Left ventricle myocardium inferior (tissue), 1 donor: Measurements from ENCODE around the gene ADPRS. TPM values are rescaled to one million over a fixed set of nuclear protein-coding genes. Genes with fewer than 3 reads are reported as not detected.

Experiments
- DNase-seq: peaks from one replicate; pipeline ENCODE4 v3.0.0-alpha.2; 2020
- H3K27ac ChIP-seq: fragments of 200-600 bp; replicated peaks from 2 replicates; pipeline ENCODE4 v1.8.0; 2021
- H3K27me3 ChIP-seq: fragments of 200-600 bp; 2 replicates; pipeline ENCODE4 v1.8.0; 2021; ENCODE audit warnings: low read depth
- H3K36me3 ChIP-seq: fragments of 200-600 bp; 2 replicates; pipeline ENCODE4 v1.8.0; 2021
- H3K4me1 ChIP-seq: fragments of 200-600 bp; 2 replicates; pipeline ENCODE4 v1.8.0; 2021
- H3K4me3 ChIP-seq: fragments of 200-600 bp; 2 replicates; pipeline ENCODE4 v1.8.0; 2021; ENCODE audit warnings: mild to moderate bottlenecking, moderate library complexity
- H3K9me3 ChIP-seq: fragments of 200-600 bp; replicated peaks from 2 replicates; pipeline ENCODE4 v1.8.0; 2021
- intact Hi-C: fragments of 100-400 bp; cut with micrococcal nuclease; formaldehyde crosslinking; loops from one replicate; pipeline ENCODE4 v1.11.0; 2022
- total RNA-seq: library from RNA; stranded (reverse); fragmentation: NEBNext Ultra II Directional; extraction: Animal tissue kit (Norgen Biotek cat#: 25700); gene quantifications from one replicate; pipeline ENCODE4 v1.2.1, GENCODE V29; 2021
- TF ChIP-seq, protein P1 (sequence below): fragments of 200-600 bp; IDR thresholded peaks from 2 replicates; pipeline ENCODE4 v1.8.0; 2021; ENCODE audit warnings: antibody characterized with exemption, mild to moderate bottlenecking, borderline replicate concordance
- donor health status: DM: no; HTN: yes; CAD: no; lungs with severe emphysema.

Gene ADPRS
- total RNA-seq, 1 donor from 2014 or later = 17.8 TPM

DNA sequence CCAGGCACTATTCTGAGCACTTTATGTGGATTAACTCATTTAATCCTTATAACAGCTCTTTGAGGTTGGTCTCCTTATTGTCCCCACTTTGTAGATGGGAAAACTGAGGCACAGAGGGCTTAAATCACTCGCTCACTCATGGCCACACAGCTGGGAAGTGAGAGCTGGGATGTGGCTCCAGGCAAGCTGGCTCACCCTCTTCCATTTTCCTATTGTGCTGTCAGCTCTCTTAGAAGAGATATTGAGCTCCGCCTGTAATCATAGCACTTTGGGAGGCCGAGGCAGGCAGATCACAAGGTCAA lies 40.2 kb downstream of the ADPRS start:
- TF ChIP-seq, protein P1, sequence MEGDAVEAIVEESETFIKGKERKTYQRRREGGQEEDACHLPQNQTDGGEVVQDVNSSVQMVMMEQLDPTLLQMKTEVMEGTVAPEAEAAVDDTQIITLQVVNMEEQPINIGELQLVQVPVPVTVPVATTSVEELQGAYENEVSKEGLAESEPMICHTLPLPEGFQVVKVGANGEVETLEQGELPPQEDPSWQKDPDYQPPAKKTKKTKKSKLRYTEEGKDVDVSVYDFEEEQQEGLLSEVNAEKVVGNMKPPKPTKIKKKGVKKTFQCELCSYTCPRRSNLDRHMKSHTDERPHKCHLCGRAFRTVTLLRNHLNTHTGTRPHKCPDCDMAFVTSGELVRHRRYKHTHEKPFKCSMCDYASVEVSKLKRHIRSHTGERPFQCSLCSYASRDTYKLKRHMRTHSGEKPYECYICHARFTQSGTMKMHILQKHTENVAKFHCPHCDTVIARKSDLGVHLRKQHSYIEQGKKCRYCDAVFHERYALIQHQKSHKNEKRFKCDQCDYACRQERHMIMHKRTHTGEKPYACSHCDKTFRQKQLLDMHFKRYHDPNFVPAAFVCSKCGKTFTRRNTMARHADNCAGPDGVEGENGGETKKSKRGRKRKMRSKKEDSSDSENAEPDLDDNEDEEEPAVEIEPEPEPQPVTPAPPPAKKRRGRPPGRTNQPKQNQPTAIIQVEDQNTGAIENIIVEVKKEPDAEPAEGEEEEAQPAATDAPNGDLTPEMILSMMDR = no peak
- no peaks in the 10 kb centered on the region for H3K9me3 ChIP-seq
- H3K36me3 ChIP-seq = no peaks in the 10 kb centered on the region
- no peak for DNase-seq
- H3K4me3 ChIP-seq = no peak overlapping the region
- intact Hi-C loops = no loop called here
- H3K27me3 ChIP-seq = peaks cover 22% of the 10 kb centered on the region
- H3K27ac ChIP-seq = no peak overlapping the region
- H3K4me1 ChIP-seq = peaks cover 24% of the 10 kb centered on the region

DNA sequence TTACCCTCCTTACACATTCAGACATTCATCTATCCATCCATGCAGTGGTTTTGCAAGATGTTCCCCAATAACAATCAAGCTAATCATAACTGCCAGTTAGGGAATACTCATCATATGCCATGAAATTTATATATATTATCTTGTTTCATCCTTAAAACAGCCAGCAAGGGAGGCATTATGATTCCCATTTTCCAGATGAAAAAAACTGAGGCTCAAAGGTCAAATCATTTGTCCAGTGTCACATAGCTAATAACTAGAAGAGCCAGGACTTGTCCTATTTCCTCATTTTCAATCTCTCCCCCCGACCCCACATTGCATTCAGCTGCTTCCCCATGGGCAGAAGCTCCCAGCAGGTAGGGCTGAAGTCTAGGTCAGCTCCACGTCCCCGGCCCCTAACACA lies 43.3 kb downstream of the ADPRS start:
- Histone ChIP-seq H3K4me1 (peaks cover 42% of the 10 kb centered on the region), H3K36me3 (peaks cover 3% of the 10 kb centered on the region), H3K4me3 (no peak overlapping the region), H3K27ac (no peak overlapping the region), H3K27me3 (no peaks in the 10 kb centered on the region), H3K9me3 (no peaks in the 10 kb centered on the region)
- TF ChIP-seq, protein P1 = no peak
- intact Hi-C loops = no loop called here
- no peak for DNase-seq

DNA sequence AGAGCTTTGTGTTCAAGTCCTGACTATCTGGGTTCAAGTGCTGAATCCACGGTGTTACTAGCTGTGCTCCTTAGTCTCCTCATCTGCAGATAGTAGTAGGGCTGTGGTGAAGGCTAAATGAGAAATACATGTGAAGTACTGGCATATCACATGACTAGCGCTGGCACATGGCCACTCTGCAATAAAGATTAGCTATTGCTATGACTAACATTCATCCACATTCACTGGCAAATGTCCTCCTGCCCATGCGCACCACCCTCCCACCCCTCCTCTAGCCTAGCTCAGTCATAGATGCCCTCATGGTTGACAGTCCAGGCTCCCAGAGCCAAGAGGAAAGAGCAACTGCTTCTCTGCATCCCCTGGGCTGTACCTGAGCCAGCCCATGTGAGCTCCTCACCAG lies 44.8 kb downstream of the ADPRS start:
- H3K9me3 ChIP-seq = no peaks in the 10 kb centered on the region
- peak overlapping the region; percentile 30 for H3K27ac ChIP-seq
- H3K4me1 ChIP-seq = peaks cover 55% of the 10 kb centered on the region
- TF ChIP-seq, protein P1 = no peak
- peaks cover 17% of the 10 kb centered on the region for H3K36me3 ChIP-seq
- H3K4me3 ChIP-seq = no peak overlapping the region
- peak; percentile 38 for DNase-seq
- intact Hi-C loops = no loop called here
- H3K27me3 ChIP-seq = no peaks in the 10 kb centered on the region

DNA sequence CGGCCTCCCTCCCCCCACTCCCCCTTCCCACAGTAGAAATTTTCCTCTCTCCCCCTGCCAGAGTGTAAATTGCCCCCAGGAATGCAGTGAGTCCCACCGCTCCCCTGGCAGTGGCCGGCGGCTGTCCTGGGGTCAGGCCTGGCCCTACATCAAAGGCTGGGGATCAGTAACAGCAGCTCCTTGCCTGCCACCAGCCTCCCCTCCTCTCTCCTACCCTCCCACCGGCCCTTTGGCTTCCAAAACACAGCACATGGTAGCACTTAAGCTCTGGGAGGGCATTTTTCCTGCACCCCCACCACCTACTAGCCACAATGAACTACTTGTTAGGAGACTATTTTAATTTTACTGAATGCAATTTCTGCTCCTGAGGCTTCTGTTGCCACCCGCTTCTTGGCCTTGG lies 45.3 kb downstream of the ADPRS start:
- Histone ChIP-seq H3K36me3 (peaks cover 23% of the 10 kb centered on the region), H3K4me1 (peaks cover 56% of the 10 kb centered on the region), H3K9me3 (no peaks in the 10 kb centered on the region), H3K4me3 (no peak overlapping the region), H3K27ac (peak overlapping the region; percentile 72), H3K27me3 (no peaks in the 10 kb centered on the region)
- intact Hi-C loops = no loop called here
- DNase-seq = no peak
- TF ChIP-seq, protein P1 = no peak

DNA sequence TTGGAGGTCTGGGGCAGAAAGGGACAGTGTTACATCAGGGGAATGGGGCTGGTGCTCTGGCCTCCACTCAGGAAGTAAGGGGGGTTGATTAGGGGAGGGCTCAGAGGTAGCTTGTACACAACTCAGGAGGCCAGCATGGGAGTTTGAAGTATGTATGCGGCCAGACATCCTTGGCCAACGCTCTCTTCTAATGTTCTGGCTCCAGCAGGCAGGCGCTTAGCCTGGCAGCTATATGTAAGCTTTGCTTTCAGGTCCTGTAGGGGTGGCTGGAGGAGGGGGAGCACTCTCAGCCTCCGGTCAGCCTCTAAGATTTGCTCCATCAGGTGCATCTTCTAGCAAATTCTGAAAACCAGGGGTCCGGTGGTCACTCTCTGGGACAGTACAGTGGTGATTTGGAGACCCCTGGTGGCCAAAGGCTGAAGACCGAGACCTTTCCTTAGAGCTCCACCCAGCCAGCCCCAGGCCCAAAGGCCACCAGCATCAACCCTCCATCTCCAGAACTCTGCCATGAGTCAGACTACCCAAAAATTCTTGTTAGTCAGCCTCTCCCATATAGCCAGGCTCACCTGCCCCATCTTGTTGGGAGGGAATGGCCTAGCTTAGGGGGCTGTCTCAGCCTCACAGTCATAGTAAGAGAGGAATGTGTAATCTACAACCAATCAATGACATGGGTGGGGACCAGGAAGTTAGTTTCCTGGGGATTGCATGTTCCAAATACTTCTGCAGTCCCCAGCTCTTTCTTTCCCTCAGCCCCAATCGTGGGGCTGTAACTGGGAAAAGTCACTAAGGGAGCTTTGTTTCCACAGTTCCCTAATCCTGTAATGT lies 46.0 kb downstream of the ADPRS start:
- Histone ChIP-seq H3K9me3 (no peaks in the 10 kb centered on the region), H3K36me3 (peaks cover 30% of the 10 kb centered on the region), H3K4me1 (peaks cover 62% of the 10 kb centered on the region), H3K27me3 (no peaks in the 10 kb centered on the region), H3K27ac (peak overlapping the region; percentile 72), H3K4me3 (no peak overlapping the region)
- peak; percentile 42 for DNase-seq
- TF ChIP-seq, protein P1 = peak; percentile 74
- intact Hi-C loops = no loop called here
